Measurements from ENCODE around the gene PLA2G1B.

DNA sequence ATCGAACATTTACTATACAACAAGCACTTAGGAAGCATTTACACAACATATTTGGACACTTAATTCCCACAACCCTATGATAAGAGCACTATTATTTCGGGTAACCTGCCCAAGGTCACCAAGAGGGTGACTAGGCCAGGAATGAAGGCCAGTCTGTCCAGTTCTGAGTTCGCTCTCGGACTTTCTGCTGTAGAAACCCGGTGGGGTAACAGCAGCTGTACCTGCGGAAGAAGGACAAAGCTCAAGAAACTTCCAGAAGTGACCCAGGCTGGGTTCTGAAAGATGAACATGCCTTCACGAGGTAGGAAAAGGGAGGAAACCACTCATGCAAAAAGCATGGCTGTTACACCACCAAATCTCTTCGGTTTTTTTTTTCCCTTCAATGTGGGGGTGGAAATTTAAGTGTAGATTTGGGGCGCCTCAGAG, 10.8 kb downstream of the PLA2G1B start:
- TF ChIP-seq, protein P1, sequence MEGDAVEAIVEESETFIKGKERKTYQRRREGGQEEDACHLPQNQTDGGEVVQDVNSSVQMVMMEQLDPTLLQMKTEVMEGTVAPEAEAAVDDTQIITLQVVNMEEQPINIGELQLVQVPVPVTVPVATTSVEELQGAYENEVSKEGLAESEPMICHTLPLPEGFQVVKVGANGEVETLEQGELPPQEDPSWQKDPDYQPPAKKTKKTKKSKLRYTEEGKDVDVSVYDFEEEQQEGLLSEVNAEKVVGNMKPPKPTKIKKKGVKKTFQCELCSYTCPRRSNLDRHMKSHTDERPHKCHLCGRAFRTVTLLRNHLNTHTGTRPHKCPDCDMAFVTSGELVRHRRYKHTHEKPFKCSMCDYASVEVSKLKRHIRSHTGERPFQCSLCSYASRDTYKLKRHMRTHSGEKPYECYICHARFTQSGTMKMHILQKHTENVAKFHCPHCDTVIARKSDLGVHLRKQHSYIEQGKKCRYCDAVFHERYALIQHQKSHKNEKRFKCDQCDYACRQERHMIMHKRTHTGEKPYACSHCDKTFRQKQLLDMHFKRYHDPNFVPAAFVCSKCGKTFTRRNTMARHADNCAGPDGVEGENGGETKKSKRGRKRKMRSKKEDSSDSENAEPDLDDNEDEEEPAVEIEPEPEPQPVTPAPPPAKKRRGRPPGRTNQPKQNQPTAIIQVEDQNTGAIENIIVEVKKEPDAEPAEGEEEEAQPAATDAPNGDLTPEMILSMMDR (IDR thresholded peaks at IDR 0.05), result no peak
- TF ChIP-seq POLR2A (IDR thresholded peaks at IDR 0.05), result no peak
- no peak for TF ChIP-seq EP300 (IDR thresholded peaks at IDR 0.05)

Data from sigmoid colon (tissue), 4 donors.